Hepatocyte (in vitro differentiated cells): ENCODE data around the gene CCDC197. TPM values are rescaled to one million over a fixed set of nuclear protein-coding genes. Genes with fewer than 3 reads are reported as not detected.

Experiments
- DNase-seq: peaks from one replicate; pipeline ENCODE4 v3.0.0-alpha.2; 2016; ENCODE audit warnings: low spot score
- H2AFZ ChIP-seq: fragments of 200-600 bp; sonication (generic); 2 replicates; pipeline ENCODE4 v1.6.0; 2016; ENCODE audit warnings: antibody characterized with exemption, mild to moderate bottlenecking
- H3K27ac ChIP-seq: fragments of 200-600 bp; sonication (generic); 2 replicates; pipeline ENCODE4 v1.5.1; 2016; ENCODE audit warnings: mild to moderate bottlenecking
- H3K27me3 ChIP-seq: fragments of 200-600 bp; sonication (generic); 2 replicates; pipeline ENCODE4 v1.6.1; 2016
- H3K36me3 ChIP-seq: fragments of 200-600 bp; sonication (generic); replicated peaks from 2 replicates; pipeline ENCODE4 v1.5.1; 2016; ENCODE audit warnings: low read depth; ENCODE audit not compliant: insufficient read depth
- H3K4me1 ChIP-seq: fragments of 200-600 bp; sonication (generic); 2 replicates; pipeline ENCODE4 v1.5.1; 2016; ENCODE audit warnings: mild to moderate bottlenecking, moderate library complexity; ENCODE audit not compliant: insufficient read depth
- H3K4me2 ChIP-seq: fragments of 200-600 bp; sonication (generic); 2 replicates; pipeline ENCODE4 v1.6.0; 2016
- H3K4me3 ChIP-seq: fragments of 200-600 bp; sonication (generic); 2 replicates; pipeline ENCODE4 v1.5.1; 2016; ENCODE audit warnings: mild to moderate bottlenecking
- H3K79me2 ChIP-seq: fragments of 200-600 bp; sonication (generic); 2 replicates; pipeline ENCODE4 v1.6.0; 2017; ENCODE audit warnings: mild to moderate bottlenecking
- H3K9me2 ChIP-seq: fragments of 200-600 bp; sonication (generic); replicated peaks from 2 replicates; pipeline ENCODE4 v1.6.0; 2017; ENCODE audit warnings: mild to moderate bottlenecking; ENCODE audit not compliant: insufficient read depth
- H3K9me3 ChIP-seq: fragments of 200-600 bp; sonication (generic); 2 replicates; pipeline ENCODE4 v1.5.1; 2016; ENCODE audit warnings: low read depth, mild to moderate bottlenecking
- H4K20me1 ChIP-seq: fragments of 200-600 bp; sonication (generic); 2 replicates; pipeline ENCODE4 v1.6.0; 2016; ENCODE audit warnings: mild to moderate bottlenecking; ENCODE audit not compliant: insufficient read depth, poor library complexity, severe bottlenecking
- CTCF ChIP-seq: fragments of 200-600 bp; sonication (generic); IDR thresholded peaks from 2 replicates; pipeline ENCODE4 v1.5.1; 2016; ENCODE audit warnings: antibody characterized with exemption, mild to moderate bottlenecking; ENCODE audit not compliant: poor library complexity
- EZH2 ChIP-seq: fragments of 200-600 bp; sonication (generic); IDR thresholded peaks from 2 replicates; pipeline ENCODE4 v1.6.1; 2016; ENCODE audit warnings: antibody characterized with exemption, mild to moderate bottlenecking, borderline replicate concordance
- EZH2phosphoT487 ChIP-seq: fragments of 200-600 bp; sonication (generic); IDR thresholded peaks from one replicate; pipeline ENCODE4 v1.6.1; 2018; ENCODE audit warnings: antibody characterized with exemption, mild to moderate bottlenecking, low read depth, moderate library complexity; ENCODE audit not compliant: unreplicated experiment, severe bottlenecking
- WGBS: methylation state at CpG from one replicate; pipeline ENCODE4 v1.1.6; 2016; ENCODE audit warnings: low lambda C conversion rate; ENCODE audit errors: missing lambda C conversion rate; 5-methylcytosine and 5-hydroxymethylcytosine counted together
- polyA plus RNA-seq: library from polyadenylated mRNA; unstranded; fragments of >200 nt; fragmentation: Nextera tagmentation; extraction: Ambion mirVana; gene quantifications from 2 replicates; pipeline ENCODE4 v1.2.1, GENCODE V29; 2016
- total RNA-seq: library from RNA; depleted of rRNA; stranded (reverse); fragments of >200 nt; gene quantifications from 2 replicates; pipeline ENCODE4 v1.2.3, GENCODE V29; 2014

The CCDC197 gene
- total and polyA plus RNA-seq, 2 experiments from 2014 or later: not detected

GRCh38 chr14:94043756-94044475, 46.8 kb downstream of the CCDC197 start:
- no peaks in the 10 kb centered on the region for H3K36me3 ChIP-seq
- 93% methylated on average over 14 of the region's 14 CpGs for WGBS
- H4K20me1 ChIP-seq: no peaks in the 10 kb centered on the region
- no peak overlapping the region for H3K4me3 ChIP-seq
- DNase-seq: no peak
- no peaks in the 10 kb centered on the region for H3K27me3 ChIP-seq
- no peak for TF ChIP-seq CTCF
- no peak for TF ChIP-seq EZH2
- no peak for TF ChIP-seq EZH2phosphoT487
- no peaks in the 10 kb centered on the region for H3K9me2 ChIP-seq
- H3K27ac ChIP-seq: no peak overlapping the region
- H3K4me1 ChIP-seq: no peaks in the 10 kb centered on the region
- H3K4me2 ChIP-seq: no peak overlapping the region
- H3K9me3 ChIP-seq: no peaks in the 10 kb centered on the region
- no peaks in the 10 kb centered on the region for H3K79me2 ChIP-seq
- no peak overlapping the region for H2AFZ ChIP-seq

- DNase-seq: no peak
- Histone ChIP-seq H3K27ac (no peak overlapping the region), H3K27me3 (no peaks in the 10 kb centered on the region), H3K4me2 (no peak overlapping the region), H2AFZ (no peak overlapping the region), H4K20me1 (no peaks in the 10 kb centered on the region), H3K36me3 (no peaks in the 10 kb centered on the region), H3K9me3 (no peaks in the 10 kb centered on the region), H3K4me3 (no peak overlapping the region), H3K9me2 (no peaks in the 10 kb centered on the region), H3K4me1 (no peaks in the 10 kb centered on the region), H3K79me2 (no peaks in the 10 kb centered on the region)
- WGBS: 92% methylated on average over 20 of the region's 20 CpGs
- TF ChIP-seq CTCF (no peak), EZH2phosphoT487 (no peak), EZH2 (no peak)
Measured at GRCh38 chr14:94044476-94045091, 47.5 kb downstream of the CCDC197 start.

- Histone ChIP-seq H3K4me1 (no peaks in the 10 kb centered on the region), H3K27ac (no peak overlapping the region), H2AFZ (no peak overlapping the region), H4K20me1 (no peaks in the 10 kb centered on the region), H3K4me2 (no peak overlapping the region), H3K79me2 (no peaks in the 10 kb centered on the region), H3K9me2 (no peaks in the 10 kb centered on the region), H3K27me3 (no peaks in the 10 kb centered on the region), H3K9me3 (no peaks in the 10 kb centered on the region), H3K4me3 (no peak overlapping the region), H3K36me3 (no peaks in the 10 kb centered on the region)
- WGBS: 95% methylated on average over 8 of the region's 8 CpGs
- no peak for DNase-seq
- TF ChIP-seq CTCF (no peak), EZH2 (no peak), EZH2phosphoT487 (no peak)
Measured at GRCh38 chr14:94045101-94045500, 48.0 kb downstream of the CCDC197 start.
